ENCODE results near the gene SUN3. TPM values are rescaled to one million over a fixed set of nuclear protein-coding genes. Genes with fewer than 3 reads are reported as not detected.

Gene SUN3
- total RNA-seq, 1 experiment from 2014 or later, result not detected

DNA sequence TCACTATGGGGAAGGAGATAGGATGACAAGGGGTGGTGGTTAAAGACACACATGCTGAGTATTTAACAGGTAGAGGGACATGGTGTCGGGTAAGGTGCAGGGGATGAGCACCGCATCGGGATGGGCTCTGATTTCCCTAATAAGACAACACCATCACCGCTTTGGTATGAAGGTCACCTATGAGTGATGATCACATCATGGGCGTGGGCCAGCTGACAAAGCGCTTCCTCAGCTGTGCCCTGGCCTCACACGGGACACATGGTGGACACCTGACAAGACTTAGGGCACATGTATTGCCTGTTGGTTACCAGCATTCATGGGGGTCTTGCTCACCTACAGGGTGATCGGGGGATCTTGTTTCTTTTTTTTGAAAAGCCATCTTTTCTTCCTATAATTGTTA, 19.2 kb upstream of the SUN3 start:
- TF ChIP-seq, protein P1, sequence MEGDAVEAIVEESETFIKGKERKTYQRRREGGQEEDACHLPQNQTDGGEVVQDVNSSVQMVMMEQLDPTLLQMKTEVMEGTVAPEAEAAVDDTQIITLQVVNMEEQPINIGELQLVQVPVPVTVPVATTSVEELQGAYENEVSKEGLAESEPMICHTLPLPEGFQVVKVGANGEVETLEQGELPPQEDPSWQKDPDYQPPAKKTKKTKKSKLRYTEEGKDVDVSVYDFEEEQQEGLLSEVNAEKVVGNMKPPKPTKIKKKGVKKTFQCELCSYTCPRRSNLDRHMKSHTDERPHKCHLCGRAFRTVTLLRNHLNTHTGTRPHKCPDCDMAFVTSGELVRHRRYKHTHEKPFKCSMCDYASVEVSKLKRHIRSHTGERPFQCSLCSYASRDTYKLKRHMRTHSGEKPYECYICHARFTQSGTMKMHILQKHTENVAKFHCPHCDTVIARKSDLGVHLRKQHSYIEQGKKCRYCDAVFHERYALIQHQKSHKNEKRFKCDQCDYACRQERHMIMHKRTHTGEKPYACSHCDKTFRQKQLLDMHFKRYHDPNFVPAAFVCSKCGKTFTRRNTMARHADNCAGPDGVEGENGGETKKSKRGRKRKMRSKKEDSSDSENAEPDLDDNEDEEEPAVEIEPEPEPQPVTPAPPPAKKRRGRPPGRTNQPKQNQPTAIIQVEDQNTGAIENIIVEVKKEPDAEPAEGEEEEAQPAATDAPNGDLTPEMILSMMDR (conservative IDR thresholded peaks at IDR 0.05), result no peak
- peaks cover 5% of the 10 kb centered on the region for H3K27me3 Mint-ChIP-seq (ENCODE audit: low read depth)
- H4K91ac ChIP-seq (ENCODE audit: insufficient read length, low read depth, low read length), result no peak overlapping the region
- H4K5ac ChIP-seq (ENCODE audit: insufficient read length, low read depth, low read length), result no peak overlapping the region
- no peak overlapping the region for H2BK15ac ChIP-seq (ENCODE audit: low read depth, low read length)
- no peak overlapping the region for H3K4me2 ChIP-seq (ENCODE audit: insufficient read depth, insufficient read length, low read length)
- H3K18ac ChIP-seq (ENCODE audit: insufficient read length, low read depth, low read length), result no peak overlapping the region
- no peaks in the 10 kb centered on the region for H3K79me2 ChIP-seq (ENCODE audit: insufficient read depth, low read length)
- no peak overlapping the region for H3K56ac ChIP-seq (ENCODE audit: insufficient read length, low read depth, low read length)
- no peaks in the 10 kb centered on the region for H3K9me3 ChIP-seq (ENCODE audit: control insufficient read depth, low read depth, low read length)
- no peak overlapping the region for H2BK120ac ChIP-seq (ENCODE audit: low read depth, low read length, poor library complexity, severe bottlenecking)
- no peak overlapping the region for H4K8ac ChIP-seq (replicated peaks; ENCODE audit: insufficient read length, low read depth, low read length)
- H4K20me1 ChIP-seq (ENCODE audit: control insufficient read depth, insufficient read depth, insufficient read length), result no peaks in the 10 kb centered on the region
- no peaks in the 10 kb centered on the region for H3K23me2 ChIP-seq (ENCODE audit: insufficient read length, low read depth, low read length, poor library complexity, severe bottlenecking)
- no peak overlapping the region for H3K27ac Mint-ChIP-seq
- DNase-seq, result no peak
- H3K79me1 ChIP-seq (ENCODE audit: insufficient read depth, low read depth, low read length, poor library complexity, severe bottlenecking), result no peaks in the 10 kb centered on the region
- H2BK20ac ChIP-seq (ENCODE audit: low read depth, low read length, poor library complexity, severe bottlenecking), result no peak overlapping the region
- no peak overlapping the region for H2BK5ac ChIP-seq (ENCODE audit: insufficient read length, low read length)
- no peaks in the 10 kb centered on the region for H3K9me3 Mint-ChIP-seq
- no peaks in the 10 kb centered on the region for H3K36me3 Mint-ChIP-seq (ENCODE audit: insufficient read depth in 1 of 3, low read depth in 3 of 3)
- no CpG with 5 or more reads among the region's 8 CpGs for WGBS (ENCODE audit: extremely low coverage, insufficient read length, low lambda C conversion rate)
- H3K4me1 Mint-ChIP-seq, result peaks cover 7 to 18% of the 10 kb centered on the region in 2 experiments; a peak in 3 of 4 replicates
- no peak overlapping the region for H3K14ac ChIP-seq (ENCODE audit: insufficient read depth, low read length)
- no peak overlapping the region for H3K27ac ChIP-seq (ENCODE audit: insufficient read length, low read depth, low read length)
- no peak overlapping the region for H3T11ph ChIP-seq (ENCODE audit: low read length)
- H3K4ac ChIP-seq (ENCODE audit: low read depth, low read length), result no peak overlapping the region
- H2AK5ac ChIP-seq (ENCODE audit: insufficient read length, low read length), result no peak overlapping the region
- H3K27me3 ChIP-seq (ENCODE audit: insufficient read depth, low read length), result no peaks in the 10 kb centered on the region
- H3K23ac ChIP-seq (ENCODE audit: insufficient read length, low read depth, low read length), result no peak overlapping the region
- no peaks in the 10 kb centered on the region; the same call in 1 of the 2 replicates for H3K4me1 ChIP-seq (ENCODE audit: insufficient read depth, low read length)
- H3K9ac ChIP-seq (ENCODE audit: extremely low read depth, insufficient read length, low read length), result no peak overlapping the region
- H2BK12ac ChIP-seq (ENCODE audit: insufficient read length, low read depth, low read length), result no peak overlapping the region
- no peak overlapping the region for H3K4me3 Mint-ChIP-seq
- H2AFZ ChIP-seq (ENCODE audit: low read length), result no peak overlapping the region
